ENCODE measurements around the gene BOD1L1.

- TF ChIP-seq REST (IDR thresholded peaks at IDR 0.05; ENCODE audit: low read depth), result no peak
- TF ChIP-seq RAD21 (IDR thresholded peaks at IDR 0.05; ENCODE audit: low read depth), result no peak
- TF ChIP-seq TCF12 (IDR thresholded peaks at IDR 0.05; ENCODE audit: low read depth), result no peak
- no peak for TF ChIP-seq TAF1 (IDR thresholded peaks at IDR 0.05; ENCODE audit: low read depth)
- no peak for TF ChIP-seq EP300 (IDR thresholded peaks at IDR 0.05; ENCODE audit: borderline replicate concordance)
- no peak for TF ChIP-seq EGR1 (IDR thresholded peaks at IDR 0.05)
- no peak for TF ChIP-seq CREB1 (IDR thresholded peaks at IDR 0.05; ENCODE audit: low read depth)
- no peak for TF ChIP-seq NFIC (IDR thresholded peaks at IDR 0.05)
- TF ChIP-seq TEAD4 (IDR thresholded peaks at IDR 0.05), result no peak
- TF ChIP-seq ZBTB7A (IDR thresholded peaks at IDR 0.05; ENCODE audit: low read depth), result no peak
- TF ChIP-seq YY1 (IDR thresholded peaks at IDR 0.05; ENCODE audit: low read depth), result no peak
- no peak for TF ChIP-seq CEBPB (IDR thresholded peaks at IDR 0.05)
- no peak for TF ChIP-seq USF1 (IDR thresholded peaks at IDR 0.05)
Observed at GRCh38 chr4:13541176-13541604, 86.3 kb downstream of the BOD1L1 start.
